GM19467 (cell line): ENCODE results near the gene DNAAF2.
A peak's percentile ranks its signal among the peaks of the same experiment; 100 is the strongest.
"Not testable (repeated sequence)": the region's sequence is repeated elsewhere in the genome, so short reads cannot be mapped to it uniquely, and the experiment has no call there.

ENCODE experiments used
- ATAC-seq: cut with Tn5 transposase; IDR thresholded peaks from one replicate; pipeline ENCODE4 v1.9.1; 2021; ENCODE audit warnings: mild to moderate bottlenecking, moderate library complexity; ENCODE audit not compliant: unreplicated experiment

Gene DNAAF2, protein sequence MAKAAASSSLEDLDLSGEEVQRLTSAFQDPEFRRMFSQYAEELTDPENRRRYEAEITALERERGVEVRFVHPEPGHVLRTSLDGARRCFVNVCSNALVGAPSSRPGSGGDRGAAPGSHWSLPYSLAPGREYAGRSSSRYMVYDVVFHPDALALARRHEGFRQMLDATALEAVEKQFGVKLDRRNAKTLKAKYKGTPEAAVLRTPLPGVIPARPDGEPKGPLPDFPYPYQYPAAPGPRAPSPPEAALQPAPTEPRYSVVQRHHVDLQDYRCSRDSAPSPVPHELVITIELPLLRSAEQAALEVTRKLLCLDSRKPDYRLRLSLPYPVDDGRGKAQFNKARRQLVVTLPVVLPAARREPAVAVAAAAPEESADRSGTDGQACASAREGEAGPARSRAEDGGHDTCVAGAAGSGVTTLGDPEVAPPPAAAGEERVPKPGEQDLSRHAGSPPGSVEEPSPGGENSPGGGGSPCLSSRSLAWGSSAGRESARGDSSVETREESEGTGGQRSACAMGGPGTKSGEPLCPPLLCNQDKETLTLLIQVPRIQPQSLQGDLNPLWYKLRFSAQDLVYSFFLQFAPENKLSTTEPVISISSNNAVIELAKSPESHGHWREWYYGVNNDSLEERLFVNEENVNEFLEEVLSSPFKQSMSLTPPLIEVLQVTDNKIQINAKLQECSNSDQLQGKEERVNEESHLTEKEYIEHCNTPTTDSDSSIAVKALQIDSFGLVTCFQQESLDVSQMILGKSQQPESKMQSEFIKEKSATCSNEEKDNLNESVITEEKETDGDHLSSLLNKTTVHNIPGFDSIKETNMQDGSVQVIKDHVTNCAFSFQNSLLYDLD

DNA sequence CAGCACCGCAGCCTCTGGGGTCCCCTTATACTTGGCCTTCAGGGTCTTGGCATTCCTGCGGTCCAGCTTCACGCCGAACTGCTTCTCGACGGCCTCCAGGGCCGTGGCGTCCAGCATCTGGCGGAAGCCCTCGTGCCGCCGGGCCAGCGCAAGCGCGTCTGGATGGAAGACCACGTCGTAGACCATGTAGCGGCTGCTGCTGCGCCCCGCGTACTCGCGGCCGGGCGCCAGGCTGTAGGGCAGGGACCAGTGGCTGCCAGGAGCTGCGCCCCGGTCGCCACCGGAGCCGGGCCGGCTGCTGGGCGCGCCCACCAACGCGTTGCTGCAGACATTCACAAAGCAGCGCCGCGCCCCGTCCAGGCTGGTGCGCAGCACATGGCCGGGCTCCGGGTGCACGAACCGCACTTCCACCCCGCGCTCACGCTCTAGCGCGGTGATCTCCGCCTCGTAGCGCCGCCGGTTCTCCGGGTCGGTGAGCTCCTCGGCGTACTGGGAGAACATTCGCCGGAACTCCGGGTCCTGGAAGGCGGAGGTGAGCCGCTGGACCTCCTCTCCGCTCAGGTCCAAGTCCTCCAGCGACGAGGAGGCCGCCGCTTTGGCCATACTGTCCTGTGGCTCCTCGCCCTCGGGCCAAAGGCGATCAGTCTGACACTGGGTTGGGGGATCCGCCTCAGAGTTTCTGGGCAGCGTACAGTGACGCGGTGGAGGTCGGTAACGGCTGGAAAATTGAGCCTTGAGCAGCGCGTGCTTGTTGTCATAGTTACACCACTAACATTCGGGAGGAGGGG, at the start of gene DNAAF2:
TSS of gene DNAAF2 (minus strand) at position 698 of the 788 bp plus-strand sequence. CDS start at position 603, 95 bp downstream.
- peak; percentile 23 for ATAC-seq

DNA sequence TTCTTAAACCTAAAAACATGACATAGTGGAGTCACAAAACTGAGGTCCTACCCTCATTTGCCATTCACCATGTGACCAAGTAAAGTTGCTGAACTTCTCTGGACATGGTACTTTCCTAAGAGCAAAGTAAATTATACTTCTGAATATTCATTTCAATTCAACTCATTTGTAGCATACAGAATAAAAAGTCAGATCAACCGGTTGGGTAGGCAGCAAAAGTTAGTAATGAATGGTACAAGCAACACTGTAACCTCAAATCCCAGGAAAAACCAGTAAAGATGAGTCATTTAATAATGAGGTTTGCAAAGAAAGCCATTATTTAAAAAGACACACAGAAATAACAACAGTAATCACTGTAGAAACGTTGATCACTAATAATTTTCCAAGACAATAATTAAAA, 44.2 kb upstream of the DNAAF2 start:
- ATAC-seq = no peak

DNA sequence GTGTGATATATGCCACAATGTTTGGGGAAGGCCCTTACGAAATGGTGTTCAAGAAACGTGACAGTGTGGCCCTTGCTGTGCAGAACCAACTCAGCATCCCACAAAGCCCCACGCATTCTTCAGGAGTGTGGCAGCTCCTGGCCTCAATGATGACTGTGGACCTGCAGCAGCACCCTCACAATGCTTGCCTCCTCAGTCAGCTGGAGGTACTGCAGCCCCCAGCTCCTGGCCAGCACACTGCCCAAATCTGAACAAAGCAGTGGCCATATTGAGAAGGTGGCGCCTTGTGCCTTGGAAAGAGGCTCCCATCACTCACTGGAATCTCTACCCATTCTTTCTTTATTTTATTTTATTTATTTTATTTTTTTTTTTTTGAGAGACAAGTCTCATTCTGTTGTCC, 42.6 kb upstream of the DNAAF2 start:
- no peak for ATAC-seq

DNA sequence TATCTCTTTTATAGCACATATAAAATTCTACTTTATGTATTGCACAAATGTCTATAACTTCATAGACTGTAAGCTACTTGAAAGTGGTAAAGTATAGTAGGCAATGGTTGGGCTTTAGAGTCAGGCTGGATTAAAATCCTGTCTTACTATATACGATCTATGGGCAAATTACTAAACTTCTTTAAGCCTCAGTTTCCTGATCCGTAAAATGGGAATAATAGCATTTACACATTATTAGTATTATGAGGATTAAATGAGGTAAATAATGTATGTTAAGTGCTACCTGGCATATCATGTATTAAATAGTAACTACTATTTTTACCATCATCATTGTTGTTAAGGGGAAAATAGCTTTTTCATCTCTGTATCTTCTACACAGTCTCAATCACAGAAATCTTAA, 38.5 kb upstream of the DNAAF2 start:
- no peak for ATAC-seq

DNA sequence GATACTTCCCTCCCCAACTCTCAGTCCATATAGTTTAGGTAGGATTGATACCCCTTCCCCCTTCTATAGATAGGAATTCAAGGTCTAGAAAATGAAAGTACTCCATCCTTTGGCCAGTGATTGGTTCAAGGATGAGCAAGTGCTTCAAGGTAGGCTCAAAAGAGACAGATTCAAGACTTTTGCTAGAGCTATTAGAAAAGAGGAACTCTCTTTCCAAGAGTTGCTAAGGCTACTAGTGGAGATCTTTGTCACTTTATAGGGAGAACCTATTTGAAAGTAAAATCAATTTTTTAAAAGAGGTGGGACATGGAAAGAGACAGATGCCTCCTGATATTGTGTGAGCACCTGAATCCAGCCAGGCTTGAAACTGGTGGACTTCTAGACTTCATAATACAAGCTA, 35.4 kb upstream of the DNAAF2 start:
- no peak for ATAC-seq

DNA sequence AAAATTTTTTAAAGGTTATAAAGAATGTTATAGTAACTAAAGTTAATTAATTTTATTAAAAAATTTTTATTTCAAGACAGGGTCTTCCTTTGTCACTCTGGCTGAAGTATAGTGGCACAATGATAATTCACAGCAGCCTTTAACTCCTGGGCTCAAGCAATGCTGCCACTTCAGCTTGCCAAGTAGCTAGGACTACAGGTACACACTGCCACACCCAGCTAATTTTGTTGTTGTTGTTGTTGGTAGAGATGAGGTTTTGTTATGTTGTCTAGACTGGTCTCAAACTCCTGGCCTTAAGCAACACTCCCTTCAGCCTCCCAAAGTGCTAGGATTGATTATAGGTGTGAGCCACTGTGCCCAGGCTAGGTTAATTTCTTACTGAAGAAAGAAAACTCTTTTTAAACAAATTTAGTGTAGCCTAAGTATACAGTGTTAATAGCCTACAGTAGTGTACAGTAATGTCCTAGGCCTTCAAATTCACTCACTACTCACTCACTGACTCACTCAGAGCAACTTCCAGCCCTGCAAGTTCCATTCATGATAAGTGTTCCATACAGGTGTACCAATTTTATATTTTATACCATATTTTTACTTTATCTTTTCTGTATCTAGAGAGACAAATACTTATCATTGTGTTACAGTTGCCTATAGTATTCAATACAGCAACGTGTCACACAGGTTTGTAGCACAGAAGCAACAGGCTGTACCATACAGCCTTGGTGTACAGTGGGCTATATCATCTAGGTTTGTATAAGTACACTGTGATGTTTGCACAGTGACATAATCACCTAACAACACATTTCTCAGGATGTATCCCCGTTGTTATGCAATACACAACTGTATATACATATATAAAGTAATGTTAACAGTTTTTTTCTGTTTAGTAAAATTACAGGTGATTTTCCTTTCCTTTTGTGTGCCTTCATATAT, 24.7 kb upstream of the DNAAF2 start:
- ATAC-seq = no peak

DNA sequence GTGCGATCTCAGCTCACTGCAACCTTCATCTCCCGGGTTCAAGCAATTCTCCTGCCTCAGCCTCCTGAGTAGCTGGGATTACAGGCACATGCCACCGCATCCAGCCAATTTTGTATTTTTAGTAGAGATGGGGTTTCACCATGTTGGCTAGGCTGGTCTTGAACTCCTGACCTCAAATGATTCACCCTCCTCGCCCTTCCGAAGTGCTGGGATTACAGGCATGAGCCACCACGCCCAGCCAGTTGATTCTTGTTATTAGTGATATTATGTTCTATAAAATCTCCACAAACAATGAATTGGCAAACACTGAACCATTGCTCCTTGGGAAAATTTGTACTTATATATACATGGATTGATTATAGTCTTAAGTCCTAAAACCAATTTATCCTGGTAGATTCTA, 22.5 kb upstream of the DNAAF2 start:
- ATAC-seq = not testable (repeated sequence)

DNA sequence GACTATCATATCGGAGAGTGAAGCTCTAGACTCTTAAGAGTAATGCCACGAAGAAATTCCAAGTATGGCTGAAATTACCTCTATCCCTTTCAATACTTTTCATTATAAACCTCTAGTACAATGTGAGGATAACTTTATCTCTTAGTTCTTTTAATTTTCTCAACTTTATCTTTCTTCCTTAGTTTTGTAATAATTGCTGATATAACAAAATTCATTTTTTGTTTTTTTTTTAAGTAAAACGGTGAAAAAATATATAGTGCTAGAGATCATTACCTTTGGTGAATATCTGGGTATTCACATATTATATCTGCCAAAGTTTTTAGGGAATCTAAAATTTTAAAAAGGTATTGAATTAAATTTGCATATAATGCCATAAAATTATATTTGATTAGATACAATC, 19.5 kb upstream of the DNAAF2 start:
- no peak for ATAC-seq

DNA sequence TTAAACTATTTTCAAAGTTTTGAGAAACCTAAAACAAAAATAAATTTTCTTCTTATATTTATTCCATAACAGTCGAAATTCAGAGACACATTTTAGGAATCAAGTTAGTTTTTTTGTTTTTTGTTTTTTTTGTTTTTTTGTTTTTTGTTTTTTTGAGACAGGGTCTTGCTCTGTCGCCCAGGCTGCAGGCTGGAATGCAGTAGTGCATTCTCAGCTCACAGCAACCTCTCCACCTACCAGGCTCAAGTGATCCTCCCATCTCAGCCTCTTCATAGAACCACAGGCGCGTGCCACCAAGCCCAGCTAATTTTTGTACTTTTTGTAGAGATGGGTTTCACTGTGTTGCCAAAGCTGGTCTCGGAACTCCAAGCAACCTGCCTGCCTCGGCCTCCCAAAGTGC, 18.5 kb upstream of the DNAAF2 start:
- no peak for ATAC-seq

DNA sequence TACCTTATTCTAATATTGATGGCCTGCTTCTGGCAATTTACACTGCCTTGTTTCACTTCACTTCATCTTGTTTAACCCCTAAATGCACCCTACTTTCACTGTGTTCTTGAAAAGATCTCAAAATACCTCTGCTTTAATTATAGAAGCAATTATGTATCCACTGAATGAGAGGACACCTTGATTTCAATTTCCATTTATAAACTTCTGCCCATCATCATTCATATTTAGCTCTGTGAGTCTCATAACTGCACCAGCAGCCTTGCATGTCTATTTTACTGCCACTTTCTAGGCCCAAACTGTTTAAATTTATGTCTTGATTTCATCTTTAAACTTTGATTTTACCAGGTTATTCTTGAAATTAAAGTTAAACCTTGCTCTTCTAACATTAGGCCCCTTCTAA, 7.1 kb upstream of the DNAAF2 start:
- ATAC-seq = no peak

DNA sequence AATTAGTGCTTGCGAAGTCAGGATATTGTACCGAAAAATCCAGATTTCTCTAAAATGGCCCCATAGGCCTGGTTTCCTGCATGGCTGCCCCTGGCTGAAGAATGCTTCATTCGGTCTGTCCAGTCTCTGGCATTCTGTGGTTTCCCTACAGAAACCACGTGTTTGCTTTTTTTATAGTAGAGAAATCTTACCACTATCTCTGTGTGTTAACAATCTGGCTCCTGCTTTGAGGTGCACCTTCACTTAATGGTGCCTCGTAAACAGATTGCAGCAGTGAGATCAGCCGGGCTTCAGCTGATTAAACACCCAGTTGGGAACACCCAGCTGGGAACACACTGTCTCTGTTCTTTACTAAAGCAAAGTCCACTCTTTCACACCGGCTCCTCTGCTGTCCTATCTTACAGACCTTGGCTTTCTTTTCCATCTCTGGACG, 6.7 kb upstream of the DNAAF2 start:
- no peak for ATAC-seq

DNA sequence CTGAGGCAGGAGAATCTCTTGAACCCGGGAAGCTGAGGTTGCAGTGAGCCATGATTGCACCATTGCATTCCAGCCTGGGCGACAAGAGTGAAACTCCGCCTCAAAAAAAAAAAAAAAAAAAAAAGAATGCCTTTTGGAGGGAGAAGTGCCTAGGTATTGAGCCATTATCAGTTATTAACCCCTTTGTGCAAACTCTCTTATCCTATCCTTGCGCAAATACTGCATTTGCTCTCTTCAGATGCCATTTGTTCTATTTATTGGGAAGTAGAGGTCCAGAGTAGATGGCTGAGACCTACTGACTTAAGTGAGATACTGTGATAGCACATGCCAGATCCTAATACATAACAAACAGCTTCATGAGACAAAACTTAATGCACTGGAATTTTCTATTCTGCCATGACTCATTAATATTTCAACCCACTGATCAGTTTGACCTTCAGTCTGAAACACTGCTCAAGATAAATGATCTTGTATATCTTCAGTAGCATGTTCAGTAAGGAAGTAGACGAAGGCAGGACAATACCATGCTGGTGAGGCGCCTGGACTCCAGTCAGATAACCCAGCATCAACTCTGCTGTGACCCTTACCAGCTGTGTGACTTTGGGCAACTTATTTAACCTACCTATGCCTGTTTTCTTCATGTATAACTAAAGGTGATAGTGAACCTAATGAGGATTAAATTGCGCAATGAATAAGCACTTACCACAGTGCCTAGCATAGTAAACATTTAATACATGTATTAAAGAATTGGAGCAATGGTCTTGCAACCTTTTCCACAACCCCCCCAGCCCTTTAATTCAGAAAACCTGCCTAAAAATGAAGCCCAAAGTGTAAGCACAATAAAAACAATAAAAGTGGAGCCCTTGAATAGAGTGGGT, 5.7 kb upstream of the DNAAF2 start:
- no peak for ATAC-seq

DNA sequence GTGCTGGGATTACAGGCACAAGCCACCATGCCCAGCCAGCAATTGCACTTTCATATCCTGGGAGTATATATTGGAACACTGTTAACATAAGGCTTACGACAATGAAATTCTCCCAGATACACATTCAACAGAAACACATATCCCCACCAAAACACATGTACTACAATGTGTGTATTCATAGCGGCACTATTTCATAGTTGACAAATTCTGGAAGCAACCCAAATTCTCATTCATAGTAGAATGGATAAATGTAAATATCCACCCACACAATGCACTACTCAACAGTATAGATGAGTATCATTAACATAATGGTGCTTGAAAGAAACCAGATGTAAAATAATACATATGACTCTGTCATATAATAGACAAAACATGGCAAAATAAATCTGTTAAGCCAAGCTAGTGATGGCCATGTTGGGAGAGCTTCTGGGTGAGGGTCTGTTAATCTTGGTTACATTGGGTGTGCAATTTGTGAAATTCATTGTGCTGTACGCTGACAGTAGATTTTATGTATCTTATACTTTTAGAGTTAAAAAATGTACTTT, 2.6 kb upstream of the DNAAF2 start:
- ATAC-seq = no peak

DNA sequence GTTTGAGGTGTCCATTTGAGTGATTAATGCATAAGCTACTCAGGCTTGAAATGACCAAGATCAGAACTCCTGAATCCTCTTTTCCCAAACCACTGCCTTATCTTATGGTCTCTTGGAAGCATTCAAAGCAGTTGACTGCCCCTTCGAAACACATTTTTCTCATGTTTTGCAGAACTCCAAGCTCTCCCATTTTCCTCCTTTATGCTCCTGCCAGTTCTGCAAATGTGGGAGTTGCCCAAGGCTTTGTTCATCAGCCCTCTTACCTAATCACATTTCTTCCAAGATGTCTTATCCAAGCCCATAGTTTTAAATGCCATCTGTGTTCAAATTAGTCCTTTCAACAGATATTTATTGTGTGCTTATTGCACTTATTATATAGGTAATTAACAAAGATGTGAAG, 1.8 kb upstream of the DNAAF2 start:
- no peak for ATAC-seq

DNA sequence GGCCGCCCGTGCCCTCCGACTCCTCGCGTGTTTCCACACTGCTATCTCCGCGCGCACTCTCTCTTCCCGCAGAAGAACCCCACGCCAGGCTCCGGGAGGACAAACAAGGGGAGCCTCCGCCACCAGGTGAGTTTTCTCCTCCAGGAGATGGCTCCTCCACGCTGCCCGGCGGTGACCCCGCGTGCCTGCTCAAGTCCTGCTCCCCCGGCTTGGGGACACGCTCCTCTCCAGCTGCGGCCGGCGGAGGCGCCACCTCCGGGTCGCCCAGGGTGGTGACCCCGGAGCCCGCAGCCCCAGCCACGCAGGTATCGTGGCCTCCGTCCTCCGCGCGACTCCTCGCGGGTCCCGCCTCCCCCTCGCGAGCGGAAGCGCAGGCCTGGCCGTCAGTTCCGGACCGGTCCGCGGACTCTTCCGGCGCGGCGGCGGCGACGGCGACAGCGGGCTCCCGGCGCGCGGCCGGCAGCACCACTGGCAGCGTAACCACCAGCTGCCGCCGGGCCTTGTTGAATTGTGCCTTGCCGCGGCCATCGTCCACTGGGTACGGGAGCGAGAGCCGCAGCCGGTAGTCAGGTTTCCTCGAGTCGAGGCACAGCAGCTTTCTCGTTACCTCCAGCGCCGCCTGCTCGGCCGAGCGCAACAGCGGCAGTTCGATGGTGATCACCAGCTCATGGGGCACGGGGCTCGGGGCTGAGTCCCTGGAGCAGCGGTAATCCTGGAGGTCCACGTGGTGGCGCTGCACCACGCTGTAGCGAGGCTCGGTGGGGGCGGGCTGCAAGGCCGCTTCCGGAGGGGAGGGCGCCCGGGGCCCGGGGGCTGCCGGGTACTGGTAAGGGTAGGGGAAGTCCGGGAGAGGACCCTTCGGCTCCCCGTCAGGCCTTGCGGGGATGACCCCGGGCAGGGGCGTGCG, 1.2 kb downstream of the DNAAF2 start:
- peak; percentile 80 for ATAC-seq

DNA sequence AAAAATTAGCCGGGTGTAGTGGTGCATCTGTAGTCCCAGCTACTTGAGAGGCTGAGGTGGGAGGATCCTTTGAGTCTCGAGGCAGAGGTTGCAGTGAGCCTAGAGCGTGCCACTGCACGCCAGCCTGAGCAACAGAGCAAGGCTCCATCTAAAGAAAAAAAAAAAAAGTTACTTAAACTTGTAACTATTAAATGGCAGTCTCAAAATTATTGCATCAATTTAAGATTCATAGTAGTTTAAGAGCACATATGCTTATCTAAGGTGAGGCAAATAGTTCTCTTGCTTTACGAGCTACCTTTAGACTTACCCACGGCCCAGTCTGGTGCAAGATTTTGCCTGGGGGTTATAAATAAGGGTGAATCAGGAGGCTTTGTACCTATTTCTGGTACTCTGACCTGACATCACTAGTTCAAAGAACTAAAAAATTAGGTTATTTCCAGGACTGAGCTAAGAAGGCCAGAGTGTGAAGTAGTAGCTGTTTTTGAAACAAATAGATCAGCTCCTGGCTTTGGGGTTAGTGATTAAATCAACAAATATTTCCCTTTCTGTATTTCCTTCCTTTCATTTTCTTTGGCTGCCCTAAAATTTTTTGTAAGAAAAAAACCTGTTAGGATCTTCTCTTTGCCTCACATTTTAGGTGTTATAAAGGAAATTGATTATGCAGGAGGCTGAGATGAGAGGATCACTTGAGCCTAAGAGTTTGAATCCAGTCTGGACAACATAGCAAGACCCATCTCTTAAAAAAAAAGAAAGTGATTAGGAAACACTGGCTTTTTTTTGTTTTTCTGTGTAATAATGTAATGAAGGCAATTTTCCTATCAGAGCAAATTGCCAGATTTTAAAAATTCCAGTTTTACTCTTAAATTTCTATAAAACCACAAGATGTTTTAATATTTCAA, 10.9 kb downstream of the DNAAF2 start:
- no peak for ATAC-seq

DNA sequence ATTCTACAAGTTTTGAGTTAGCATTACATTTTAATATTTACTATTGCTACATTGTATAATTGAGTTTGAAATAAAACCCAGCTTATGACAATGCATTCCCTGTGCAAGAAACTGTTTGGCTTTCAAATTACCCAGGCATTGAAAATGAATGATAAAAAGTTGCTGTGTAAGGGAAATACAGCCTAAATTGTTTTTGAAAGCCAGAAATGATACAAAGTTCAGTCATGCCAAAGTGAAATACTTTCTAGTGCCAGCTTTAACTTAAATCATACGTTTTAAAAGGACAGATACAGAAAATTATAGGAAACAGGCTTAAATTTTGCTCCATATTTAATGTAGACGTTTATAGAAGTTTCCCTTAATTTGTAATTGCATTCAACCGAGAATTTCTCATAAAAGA, 11.7 kb downstream of the DNAAF2 start:
- ATAC-seq = no peak
